K562 (cell line): ENCODE measurements around the gene CDH2. TPM values are rescaled to one million over a fixed set of nuclear protein-coding genes. Genes with fewer than 3 reads are reported as not detected.

ENCODE experiments used
- ATAC-seq: fragments of 200-7000 bp; cut with Tn5 transposase; 3 replicates; pipeline ENCODE4 v1.9.1; 2020; ENCODE audit warnings: moderate library complexity
- BruUV-seq: library from RNA; stranded (reverse); fragments of 400-500 nt; replicated peaks from 2 replicates; lab custom pipeline; 2021; lab: Mats Ljungman, UMichigan
- CTCF ChIA-PET: fragments of 300-600 bp; formaldehyde crosslinking; extraction: SDS; loops from one replicate; lab custom pipeline; 2021; ENCODE audit warnings: low intra/inter-chr PET ratio; lab: Yijun Ruan, JAX
- POLR2A ChIA-PET: fragments of 300-600, 350-650 bp; sonication (Branson Sonifier 250); formaldehyde crosslinking; extraction: SDS; loops from one replicate; lab custom pipeline; 2021; ENCODE audit warnings: antibody characterized with exemption, inconsistent platforms; lab: Yijun Ruan, JAX
- DNase-seq, 4 experiments: peaks; one replicate each; pipeline versions ENCODE4 v3.0.0 to v3.0.0-alpha.2; 2011 to 2018; ENCODE audit warnings: low spot score in 3 of 4, mixed read lengths in 3 of 4; ENCODE audit errors: extremely low read depth in 1 of 4
- FAIRE-seq: peaks from 2 replicates; lab custom pipeline; 2011; peaks lifted over from hg19 to GRCh38; lab: Jason Lieb, UNC
- H2AFZ ChIP-seq: 2 replicates; pipeline ENCODE4 v1.6.0; 2011; ENCODE audit warnings: low read depth, low read length, control low read depth, inconsistent platforms
- H3K27ac ChIP-seq: fragments of 200-600 bp; 3 replicates; pipeline ENCODE4 v1.8.0; 2011; ENCODE audit warnings: low read depth, mild to moderate bottlenecking, control low read depth, inconsistent platforms, low read length, moderate library complexity, mixed read lengths; ENCODE audit errors: extremely low read depth
- H3K27me3 ChIP-seq, 2 experiments: fragments of 300-600 bp in 1 of 2; 2 replicates in 1 of 2; 3 replicates in 1 of 2; pipeline versions ENCODE4 v1.6.0 to v1.8.0; 2011; ENCODE audit warnings: inconsistent platforms in 2 of 2, low read length in 2 of 2, mild to moderate bottlenecking in 1 of 2, mixed read lengths in 1 of 2, moderate library complexity in 1 of 2; ENCODE audit not compliant: control insufficient read depth in 2 of 2, insufficient read depth in 2 of 2
- H3K36me3 ChIP-seq: fragments of 300-600 bp; 3 replicates; pipeline ENCODE4 v1.8.0; 2011; ENCODE audit warnings: mild to moderate bottlenecking, low read length, inconsistent platforms; ENCODE audit not compliant: control insufficient read depth, insufficient read depth
- H3K4me1 ChIP-seq, 2 experiments: fragments of 200-600 bp in 1 of 2; replicated peaks in 1 of 2; 2 replicates in 1 of 2; 3 replicates in 1 of 2; pipeline versions ENCODE4 v1.5.1 to v1.8.0; 2011; ENCODE audit warnings: inconsistent platforms in 2 of 2, low read length in 2 of 2, mild to moderate bottlenecking in 1 of 2, mixed read lengths in 1 of 2, moderate library complexity in 1 of 2; ENCODE audit not compliant: control insufficient read depth in 2 of 2, insufficient read depth in 2 of 2
- H3K4me2 ChIP-seq: 2 replicates; pipeline ENCODE4 v1.6.1; 2011; ENCODE audit warnings: low read length, control low read depth, inconsistent platforms, mixed read lengths; ENCODE audit not compliant: insufficient read depth
- H3K4me3 ChIP-seq: fragments of 200-600 bp; sonication (generic), shearing (Covaris generic); 2 replicates; pipeline ENCODE4 v1.5.1; 2016; ENCODE audit warnings: control low read depth, inconsistent platforms
- H3K79me2 ChIP-seq: fragments of 200-600 bp; 3 replicates; pipeline ENCODE4 v1.8.0; 2011; ENCODE audit warnings: low read length, inconsistent platforms; ENCODE audit not compliant: control insufficient read depth, insufficient read depth
- H3K9ac ChIP-seq, 2 experiments: 2 replicates each; pipeline versions ENCODE4 v1.6.0 to v1.6.1; 2011; ENCODE audit warnings: low read depth in 2 of 2, low read length in 2 of 2, control low read depth in 1 of 2, inconsistent platforms in 1 of 2, mild to moderate bottlenecking in 1 of 2, mixed read lengths in 1 of 2; ENCODE audit not compliant: insufficient read depth in 1 of 2
- H3K9me1 ChIP-seq: one replicate; pipeline ENCODE4 v1.6.0; 2011; ENCODE audit warnings: inconsistent platforms, mild to moderate bottlenecking, low read length, moderate library complexity; ENCODE audit not compliant: control insufficient read depth, insufficient read depth
- H3K9me3 ChIP-seq: replicated peaks from 2 replicates; pipeline ENCODE4 v1.5.1; 2011; ENCODE audit warnings: low read depth, low read length, inconsistent platforms; ENCODE audit not compliant: control insufficient read depth, insufficient read depth
- H4K20me1 ChIP-seq: replicated peaks from 2 replicates; pipeline ENCODE4 v1.6.1; 2011; ENCODE audit warnings: low read length, inconsistent platforms, mixed read lengths; ENCODE audit not compliant: control insufficient read depth, insufficient read depth
- KLF16 ChIP-seq: IDR thresholded peaks from 2 replicates; pipeline ENCODE4 v1.6.1; 2016; ENCODE audit warnings: antibody characterized with exemption
- MTF1 ChIP-seq: fragments of 250-450 bp; sonication (Bioruptor Pico); IDR thresholded peaks from 2 replicates; pipeline ENCODE4 v1.9.0; 2021; ENCODE audit warnings: moderate library complexity, mild to moderate bottlenecking, inconsistent platforms, borderline replicate concordance
- ZC3H11A ChIP-seq: IDR thresholded peaks from 2 replicates; pipeline ENCODE4 v1.6.1; 2012; ENCODE audit warnings: low read depth, low read length, improper control_type of control experiment
- ZNF23 ChIP-seq: fragments of 250-450 bp; sonication (Bioruptor Pico); IDR thresholded peaks from 2 replicates; pipeline ENCODE4 v1.4.0; 2020; ENCODE audit warnings: mild to moderate bottlenecking
- WGBS: fragments of 100-300 bp; shearing (Covaris generic); methylation state at CpG from one replicate; pipeline ENCODE4 v1.1.6; 2016; ENCODE audit warnings: low coverage, mixed read lengths; ENCODE audit not compliant: insufficient coverage; ENCODE audit errors: missing lambda C conversion rate; 5-methylcytosine and 5-hydroxymethylcytosine counted together
- in situ Hi-C: fragments of 300-500 bp; cut with MboI; formaldehyde crosslinking; loops from 4 replicates; pipeline ENCODE4 v1.15.0; 2018; ENCODE audit warnings: inconsistent platforms, mixed read lengths
- intact Hi-C: fragments of 100-400 bp; cut with micrococcal nuclease; formaldehyde crosslinking; loops from 2 replicates; pipeline ENCODE4 v1.14.2; 2022
- polyA plus RNA-seq, 8 experiments: library from polyadenylated mRNA; depleted of rRNA in 4 of 8; stranded (reverse) in 5 of 8; unstranded in 3 of 8; fragments of >200 nt; fragmentation: Nextera tagmentation in 2 of 8; fragmentation: Illumina TruSeq in 1 of 8; extraction: Ambion mirVana in 2 of 8; extraction: Trizol in 1 of 8; gene quantifications; 2 replicates each; pipeline versions ENCODE4 v1.2.1 to v1.2.3, GENCODE V29; 2011 to 2014; ENCODE audit warnings: inconsistent platforms in 1 of 8, missing spikeins in 1 of 8
- total RNA-seq, 7 experiments: library from RNA; depleted of rRNA in 6 of 7; stranded (reverse); fragments of >200 nt in 6 of 7; fragmentation: Illumina TruSeq in 2 of 7; extraction: Trizol in 2 of 7; gene quantifications; 2 replicates each; pipeline versions ENCODE4 v1.2.1 to v1.2.3, GENCODE V29; 2011 to 2021; ENCODE audit warnings: low replicate concordance in 1 of 7
- TF ChIP-seq, protein P1 (sequence below), 2 experiments: fragments of 450-650 bp in 1 of 2; sonication (generic) in 1 of 2; formaldehyde crosslinking; conservative IDR thresholded peaks; 2 replicates each; pipeline versions ENCODE4 v1.4.0 to v1.8.1; 2020 to 2022; ENCODE audit warnings: mild to moderate bottlenecking in 1 of 2, missing genetic modification reagents in 1 of 2
- TF ChIP-seq, protein P2 (sequence below): sonication (generic); formaldehyde crosslinking; IDR thresholded peaks from 2 replicates; pipeline ENCODE4 v1.8.0; 2022; ENCODE audit warnings: mild to moderate bottlenecking, missing genetic modification reagents
- TF ChIP-seq, protein P3 (sequence below): IDR thresholded peaks from 2 replicates; pipeline ENCODE4 v1.6.1; 2011; ENCODE audit not compliant: insufficient read length; ENCODE audit errors: extremely low read depth

The CDH2 gene
- total and polyA plus RNA-seq, 9 of the 15 experiments (the other 6 are each of a cell fraction or from before 2014, with no cell fraction given): 0.04 TPM; not detected in 8

DNA sequence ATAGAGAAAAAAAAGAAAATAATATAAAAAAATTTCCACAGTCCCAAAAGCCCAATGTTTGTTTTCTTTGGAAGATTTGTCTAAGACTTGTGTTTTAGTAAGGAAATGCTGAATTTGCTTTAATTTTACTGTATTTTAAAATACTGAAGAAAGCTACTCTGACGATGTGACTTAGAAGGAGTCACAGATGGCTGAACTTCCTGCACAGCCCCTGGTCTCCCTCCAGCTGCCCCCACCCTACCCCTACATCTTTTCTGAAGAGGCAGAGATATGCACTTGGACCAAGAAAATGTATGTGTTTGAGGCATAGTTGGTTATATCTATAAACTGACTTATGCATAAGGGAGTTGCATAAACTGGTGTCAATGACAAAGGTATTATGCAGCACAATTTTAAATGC lies 172.3 kb downstream of the CDH2 start:
- no TSS peak for BruUV-seq
- Histone ChIP-seq H3K4me3 (no peak overlapping the region), H3K4me1 (no peaks in the 10 kb centered on the region), H3K27ac (no peak overlapping the region), H3K4me2 (no peak overlapping the region), H3K36me3 (no peaks in the 10 kb centered on the region), H3K9me3 (no peaks in the 10 kb centered on the region), H2AFZ (no peak overlapping the region), H3K79me2 (no peaks in the 10 kb centered on the region), H4K20me1 (no peaks in the 10 kb centered on the region), H3K9ac (no peak overlapping the region), H3K9me1 (no peaks in the 10 kb centered on the region), H3K27me3 (no peaks in the 10 kb centered on the region)
- intact Hi-C loops: no loop called here
- POLR2A ChIA-PET: no interaction called here
- ATAC-seq: no peak
- CTCF ChIA-PET: no interaction called here
- TF ChIP-seq MTF1 (CRISPR knock-in tag) (no peak), ZC3H11A (no peak), ZNF23 (CRISPR knock-in tag) (no peak), KLF16 (no peak)
- TF ChIP-seq, protein P1, sequence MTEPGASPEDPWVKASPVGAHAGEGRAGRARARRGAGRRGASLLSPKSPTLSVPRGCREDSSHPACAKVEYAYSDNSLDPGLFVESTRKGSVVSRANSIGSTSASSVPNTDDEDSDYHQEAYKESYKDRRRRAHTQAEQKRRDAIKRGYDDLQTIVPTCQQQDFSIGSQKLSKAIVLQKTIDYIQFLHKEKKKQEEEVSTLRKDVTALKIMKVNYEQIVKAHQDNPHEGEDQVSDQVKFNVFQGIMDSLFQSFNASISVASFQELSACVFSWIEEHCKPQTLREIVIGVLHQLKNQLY (CRISPR knock-in tag; conservative IDR thresholded peaks at IDR 0.05): no peak
- TF ChIP-seq, protein P2, sequence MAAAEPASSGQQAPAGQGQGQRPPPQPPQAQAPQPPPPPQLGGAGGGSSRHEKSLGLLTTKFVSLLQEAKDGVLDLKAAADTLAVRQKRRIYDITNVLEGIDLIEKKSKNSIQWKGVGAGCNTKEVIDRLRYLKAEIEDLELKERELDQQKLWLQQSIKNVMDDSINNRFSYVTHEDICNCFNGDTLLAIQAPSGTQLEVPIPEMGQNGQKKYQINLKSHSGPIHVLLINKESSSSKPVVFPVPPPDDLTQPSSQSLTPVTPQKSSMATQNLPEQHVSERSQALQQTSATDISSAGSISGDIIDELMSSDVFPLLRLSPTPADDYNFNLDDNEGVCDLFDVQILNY (CRISPR knock-in tag): no peak
- TF ChIP-seq, protein P3, sequence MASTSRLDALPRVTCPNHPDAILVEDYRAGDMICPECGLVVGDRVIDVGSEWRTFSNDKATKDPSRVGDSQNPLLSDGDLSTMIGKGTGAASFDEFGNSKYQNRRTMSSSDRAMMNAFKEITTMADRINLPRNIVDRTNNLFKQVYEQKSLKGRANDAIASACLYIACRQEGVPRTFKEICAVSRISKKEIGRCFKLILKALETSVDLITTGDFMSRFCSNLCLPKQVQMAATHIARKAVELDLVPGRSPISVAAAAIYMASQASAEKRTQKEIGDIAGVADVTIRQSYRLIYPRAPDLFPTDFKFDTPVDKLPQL: no peak
- 0% methylated on average over 1 of the region's 1 CpG for WGBS
- in situ Hi-C loops: no loop called here
- no peak for FAIRE-seq
- DNase-seq: no peak
